ENCODE data around the gene APBB2.

APBB2 gene

DNA sequence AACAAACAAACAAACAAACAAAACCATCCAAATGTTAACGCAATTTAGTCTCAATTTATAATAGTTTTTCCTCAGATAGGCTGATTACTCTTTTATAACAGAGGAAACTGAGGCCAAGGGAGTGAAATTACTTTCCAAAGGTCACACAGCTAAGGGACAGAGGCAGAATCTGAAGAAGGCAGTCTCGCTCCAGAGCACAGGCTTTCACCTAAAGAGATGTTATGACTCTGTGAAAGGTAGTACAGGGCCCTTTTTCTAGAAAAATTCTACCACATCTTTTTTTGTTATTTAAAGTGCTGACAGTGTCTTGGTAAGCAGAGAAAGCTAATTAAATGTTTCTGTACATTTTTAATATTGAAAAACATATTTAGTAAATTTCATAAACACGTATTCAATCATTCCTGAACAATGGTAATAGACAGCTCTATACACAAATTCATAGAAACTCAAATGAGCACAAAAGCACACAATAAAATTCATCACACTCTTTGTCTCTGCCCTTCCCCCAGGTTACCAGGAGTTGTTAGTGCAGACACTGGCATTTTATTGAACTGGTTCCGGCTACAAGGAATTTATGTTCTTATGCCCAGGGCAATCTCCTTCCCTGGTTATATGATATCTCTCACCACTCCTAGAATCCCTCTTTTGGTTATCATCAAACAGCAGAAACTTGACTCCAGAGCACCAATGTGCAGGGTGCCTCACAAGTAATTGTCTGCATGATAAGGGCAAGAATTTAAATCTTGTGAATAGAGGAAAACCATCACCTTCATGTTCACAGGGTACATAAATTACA lies 7.7 kb upstream of the APBB2 start:
- H3K27ac Mint-ChIP-seq: no peak overlapping the region
- H3K36me3 Mint-ChIP-seq: no peaks in the 10 kb centered on the region

GRCh38 chr4:41219421-41219950 lies 5.1 kb upstream of the APBB2 start:
- Mint-ChIP-seq H3K27ac (no peak overlapping the region), H3K36me3 (no peaks in the 10 kb centered on the region), H3K9me3 (no peaks in the 10 kb centered on the region), H3K4me3 (no peak overlapping the region), H3K4me1 (peaks cover 6% of the 10 kb centered on the region)
- ATAC-seq (no peak), DNase-seq (ENCODE audit: low spot score in 2 of 2) (no peak)

More for the DNA sequence above, 7.7 kb upstream of the APBB2 start:
- H3K9me3 Mint-ChIP-seq: no peaks in the 10 kb centered on the region
- DNase-seq (ENCODE audit: low spot score in 2 of 2) (no peak), ATAC-seq (no peak)
- H3K4me3 Mint-ChIP-seq: no peak overlapping the region
- H3K4me1 Mint-ChIP-seq: no peaks in the 10 kb centered on the region

DNA sequence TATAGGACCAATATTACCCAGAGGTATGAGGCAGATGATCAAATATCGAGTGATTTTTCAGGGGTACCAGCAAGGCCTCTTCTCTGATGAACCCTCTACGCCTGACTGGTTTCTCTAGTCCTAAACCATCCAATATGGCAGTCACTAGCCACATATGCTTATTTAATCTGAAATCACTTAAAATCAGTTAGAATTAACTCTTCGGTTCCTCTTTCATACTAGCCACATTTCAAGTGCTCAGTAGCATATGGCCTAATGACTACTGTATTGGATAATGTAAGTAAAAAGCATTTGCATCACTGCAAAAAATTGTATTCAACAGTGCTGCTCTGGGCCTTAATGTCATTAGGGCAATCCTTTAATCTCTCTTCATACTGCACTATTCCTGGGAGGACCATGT lies 4.4 kb upstream of the APBB2 start:
- no peak overlapping the region for H3K4me3 Mint-ChIP-seq
- H3K9me3 Mint-ChIP-seq: no peaks in the 10 kb centered on the region
- H3K4me1 Mint-ChIP-seq: peaks cover 6% of the 10 kb centered on the region
- H3K27ac Mint-ChIP-seq: no peak overlapping the region
- no peak for DNase-seq (ENCODE audit: low spot score in 2 of 2)
- no peaks in the 10 kb centered on the region for H3K36me3 Mint-ChIP-seq
- no peak for ATAC-seq

DNA sequence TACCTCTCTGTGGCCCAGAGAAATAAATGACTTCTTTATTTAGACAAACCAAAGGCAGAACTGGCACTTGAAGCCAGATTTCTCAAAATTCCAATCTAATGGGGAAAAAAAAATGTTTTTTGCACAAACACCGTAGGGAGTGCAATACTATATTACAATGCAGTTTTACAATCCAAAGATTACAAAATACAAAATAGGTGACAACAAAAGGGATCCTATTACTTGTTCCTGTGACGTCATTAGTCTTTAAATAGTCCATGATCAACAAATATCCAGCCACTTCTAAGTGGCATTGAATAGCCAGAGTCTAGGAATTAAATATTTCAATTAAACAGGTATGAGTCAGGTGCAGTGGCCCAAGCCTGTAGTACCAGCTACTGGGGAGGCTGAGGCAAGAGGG lies 3.0 kb upstream of the APBB2 start:
- H3K4me1 Mint-ChIP-seq: peaks cover 6% of the 10 kb centered on the region
- no peaks in the 10 kb centered on the region for H3K9me3 Mint-ChIP-seq
- DNase-seq (ENCODE audit: low spot score in 2 of 2) (no peak), ATAC-seq (no peak)
- H3K36me3 Mint-ChIP-seq: no peaks in the 10 kb centered on the region
- no peak overlapping the region for H3K27ac Mint-ChIP-seq
- no peak overlapping the region for H3K4me3 Mint-ChIP-seq

- Mint-ChIP-seq H3K36me3 (no peaks in the 10 kb centered on the region), H3K9me3 (no peaks in the 10 kb centered on the region), H3K4me3 (peak overlapping the region; percentile 38), H3K4me1 (peaks cover 6% of the 10 kb centered on the region), H3K27ac (no peak overlapping the region)
- no peak for ATAC-seq
- DNase-seq (ENCODE audit: low spot score in 2 of 2): no peak
Measured at GRCh38 chr4:41217020-41217333, 2.6 kb upstream of the APBB2 start.

GRCh38 chr4:41216294-41217019 lies 2.1 kb upstream of the APBB2 start:
- H3K4me3 Mint-ChIP-seq: peak overlapping the region; percentile 38
- peak; percentile 44 for ATAC-seq
- H3K4me1 Mint-ChIP-seq: peaks cover 6% of the 10 kb centered on the region

DNA sequence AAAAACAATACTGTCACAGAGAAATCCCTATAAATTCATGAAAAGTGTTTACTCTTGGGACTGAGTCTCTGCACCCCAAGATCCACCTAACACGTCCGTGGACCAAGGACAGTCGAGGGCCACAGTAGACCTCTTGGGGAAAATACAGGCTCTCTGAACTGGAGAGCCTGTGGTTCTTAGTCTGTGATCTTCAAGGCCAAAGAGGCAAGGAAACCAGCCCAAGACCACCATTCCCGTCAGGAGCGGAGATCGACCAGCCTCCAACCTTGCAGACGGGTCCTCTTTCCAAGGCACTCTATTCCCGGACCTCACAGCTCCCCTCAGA lies 1.6 kb upstream of the APBB2 start:
- DNase-seq (ENCODE audit: low spot score in 2 of 2) (peak in 1 of 2 donors; percentile 58), ATAC-seq (no peak)
- Mint-ChIP-seq H3K4me1 (peaks cover 6% of the 10 kb centered on the region), H3K9me3 (no peaks in the 10 kb centered on the region), H3K4me3 (peak overlapping the region; percentile 15), H3K36me3 (no peaks in the 10 kb centered on the region), H3K27ac (no peak overlapping the region)

More at GRCh38 chr4:41216294-41217019, 2.1 kb upstream of the APBB2 start:
- DNase-seq (ENCODE audit: low spot score in 2 of 2): peak in 1 of 2 donors; percentile 67
- Mint-ChIP-seq H3K27ac (no peak overlapping the region), H3K36me3 (no peaks in the 10 kb centered on the region), H3K9me3 (no peaks in the 10 kb centered on the region)

GRCh38 chr4:41215155-41215554 lies 813 bp upstream of the APBB2 start:
- Mint-ChIP-seq H3K36me3 (no peaks in the 10 kb centered on the region), H3K27ac (no peak overlapping the region), H3K9me3 (no peaks in the 10 kb centered on the region), H3K4me1 (peaks cover 6% of the 10 kb centered on the region), H3K4me3 (no peak overlapping the region)
- no peak for ATAC-seq
- no peak for DNase-seq (ENCODE audit: low spot score in 2 of 2)

GRCh38 chr4:41214825-41215146 lies 444 bp upstream of the APBB2 start:
- DNase-seq (ENCODE audit: low spot score in 2 of 2): no peak
- Mint-ChIP-seq H3K4me1 (peaks cover 6% of the 10 kb centered on the region), H3K4me3 (peak overlapping the region; percentile 38), H3K27ac (no peak overlapping the region), H3K9me3 (no peaks in the 10 kb centered on the region), H3K36me3 (no peaks in the 10 kb centered on the region)
- ATAC-seq: no peak

- ATAC-seq: no peak
- no peak for DNase-seq (ENCODE audit: low spot score in 2 of 2)
- H3K36me3 Mint-ChIP-seq: no peaks in the 10 kb centered on the region
- H3K9me3 Mint-ChIP-seq: no peaks in the 10 kb centered on the region
- H3K4me1 Mint-ChIP-seq: peaks cover 6% of the 10 kb centered on the region
- no peak overlapping the region for H3K27ac Mint-ChIP-seq
- peak overlapping the region; percentile 38 for H3K4me3 Mint-ChIP-seq
Measured at GRCh38 chr4:41213625-41214135, 662 bp downstream of the APBB2 start.

DNA sequence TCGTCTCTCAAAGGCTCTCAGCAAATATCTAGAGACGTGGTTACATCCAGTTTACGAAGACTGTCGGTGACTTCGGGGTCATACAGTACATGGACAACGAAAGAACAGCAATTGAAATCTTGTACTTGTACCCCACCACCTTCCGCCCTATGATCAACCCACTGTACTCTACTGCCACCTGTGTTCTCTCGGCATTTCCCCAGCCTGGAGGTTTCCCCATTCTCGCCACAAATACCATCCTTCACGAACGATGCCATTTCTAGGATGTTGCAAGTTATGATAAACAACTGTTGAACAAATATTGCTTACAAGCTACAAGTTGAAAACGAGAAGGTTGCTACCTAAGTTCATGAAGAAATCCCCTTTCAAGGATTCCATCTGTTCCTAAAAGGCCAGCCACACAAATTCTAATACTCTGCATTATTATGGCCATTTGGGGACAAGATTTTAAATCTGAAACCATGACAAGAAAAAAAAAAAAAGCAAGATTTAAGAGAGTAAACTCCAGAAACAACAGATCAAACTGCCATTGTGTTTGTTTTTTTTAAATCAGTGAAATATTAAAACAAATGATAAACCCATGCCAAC lies 1.6 kb downstream of the APBB2 start:
- no peaks in the 10 kb centered on the region for H3K36me3 Mint-ChIP-seq
- no peak overlapping the region for H3K4me3 Mint-ChIP-seq
- ATAC-seq: no peak
- H3K9me3 Mint-ChIP-seq: no peaks in the 10 kb centered on the region
- H3K27ac Mint-ChIP-seq: no peak overlapping the region
- peaks cover 6% of the 10 kb centered on the region for H3K4me1 Mint-ChIP-seq
- no peak for DNase-seq (ENCODE audit: low spot score in 2 of 2)

DNA sequence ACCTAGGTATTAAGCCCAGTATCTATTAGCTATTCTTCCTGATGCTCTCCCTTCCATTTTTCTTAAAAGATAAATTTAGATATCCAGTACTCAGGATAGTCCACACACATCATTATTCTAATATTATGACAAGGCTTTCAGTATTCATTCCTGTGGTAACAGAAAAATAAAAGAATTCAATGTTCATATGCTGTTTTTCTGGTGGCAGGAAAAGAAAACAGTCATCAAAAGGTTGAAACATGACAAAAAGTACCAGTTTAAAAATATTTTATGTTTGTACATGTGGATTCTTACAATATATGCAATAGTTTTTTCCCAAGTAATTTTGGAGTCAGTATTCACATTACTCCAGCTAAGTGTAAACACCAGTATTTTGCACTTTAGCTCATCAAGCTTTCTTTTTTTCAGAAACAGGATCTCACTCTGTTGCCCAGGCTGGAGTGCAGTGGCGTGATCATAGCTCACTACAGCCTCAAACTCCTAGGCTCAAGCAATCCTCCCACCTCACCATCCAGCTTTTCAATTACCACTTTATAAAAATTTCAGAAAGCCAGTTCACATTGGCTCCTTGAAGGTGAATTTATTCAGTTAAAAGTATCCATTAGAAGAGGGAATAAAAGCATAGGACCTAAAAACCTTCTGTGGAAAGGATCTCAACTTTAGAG lies 2.3 kb downstream of the APBB2 start:
- Mint-ChIP-seq H3K4me1 (peaks cover 6% of the 10 kb centered on the region), H3K4me3 (no peak overlapping the region), H3K36me3 (no peaks in the 10 kb centered on the region), H3K27ac (no peak overlapping the region), H3K9me3 (no peaks in the 10 kb centered on the region)
- ATAC-seq: no peak
- no peak for DNase-seq (ENCODE audit: low spot score in 2 of 2)

DNA sequence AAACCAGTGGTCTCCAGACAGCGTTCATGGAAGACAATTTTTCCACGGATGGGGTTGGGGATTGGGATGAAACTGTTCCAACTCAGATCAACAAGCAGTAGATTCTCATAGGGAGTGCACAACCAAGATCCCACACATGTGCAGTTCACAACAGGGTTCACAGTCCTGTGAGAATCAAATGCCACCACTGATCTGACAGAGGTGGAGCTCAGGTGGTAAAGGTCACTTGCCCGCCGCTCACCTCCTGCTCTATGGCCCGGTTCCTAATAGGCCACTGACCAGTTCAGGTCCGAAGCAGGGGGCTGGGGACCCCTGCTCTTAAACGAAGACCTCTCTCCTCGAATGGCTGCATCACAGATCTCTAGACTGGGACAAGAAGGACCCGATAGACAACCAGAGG lies 4.4 kb downstream of the APBB2 start:
- H3K27ac Mint-ChIP-seq: no peak overlapping the region
- H3K36me3 Mint-ChIP-seq: no peaks in the 10 kb centered on the region
- H3K4me3 Mint-ChIP-seq: no peak overlapping the region
- H3K4me1 Mint-ChIP-seq: no peaks in the 10 kb centered on the region
- ATAC-seq (no peak), DNase-seq (ENCODE audit: low spot score in 2 of 2) (no peak)
- no peaks in the 10 kb centered on the region for H3K9me3 Mint-ChIP-seq

DNA sequence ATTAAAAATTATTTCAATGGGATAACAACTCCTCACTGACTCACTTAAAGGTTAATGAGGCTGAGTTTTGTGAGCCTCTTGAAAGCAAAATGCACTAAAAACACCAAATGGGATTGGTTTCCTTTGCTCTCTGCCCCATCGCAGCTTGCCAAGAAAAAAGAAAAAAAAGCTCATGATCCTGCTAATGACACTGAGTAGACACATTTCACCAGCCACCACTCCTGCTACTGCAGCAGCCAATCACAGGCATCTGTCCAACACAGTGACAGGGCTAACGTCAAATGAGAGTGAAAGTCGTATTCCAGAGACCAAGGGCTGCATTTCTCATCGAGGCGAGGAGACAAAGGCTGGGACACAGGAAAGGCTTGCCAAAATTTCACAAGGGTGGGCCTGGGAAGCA lies 5.2 kb downstream of the APBB2 start:
- no peak for ATAC-seq
- H3K4me1 Mint-ChIP-seq: no peaks in the 10 kb centered on the region
- H3K36me3 Mint-ChIP-seq: no peaks in the 10 kb centered on the region
- DNase-seq (ENCODE audit: low spot score in 2 of 2): no peak
- H3K4me3 Mint-ChIP-seq: no peak overlapping the region
- no peak overlapping the region for H3K27ac Mint-ChIP-seq
- H3K9me3 Mint-ChIP-seq: no peaks in the 10 kb centered on the region

DNA sequence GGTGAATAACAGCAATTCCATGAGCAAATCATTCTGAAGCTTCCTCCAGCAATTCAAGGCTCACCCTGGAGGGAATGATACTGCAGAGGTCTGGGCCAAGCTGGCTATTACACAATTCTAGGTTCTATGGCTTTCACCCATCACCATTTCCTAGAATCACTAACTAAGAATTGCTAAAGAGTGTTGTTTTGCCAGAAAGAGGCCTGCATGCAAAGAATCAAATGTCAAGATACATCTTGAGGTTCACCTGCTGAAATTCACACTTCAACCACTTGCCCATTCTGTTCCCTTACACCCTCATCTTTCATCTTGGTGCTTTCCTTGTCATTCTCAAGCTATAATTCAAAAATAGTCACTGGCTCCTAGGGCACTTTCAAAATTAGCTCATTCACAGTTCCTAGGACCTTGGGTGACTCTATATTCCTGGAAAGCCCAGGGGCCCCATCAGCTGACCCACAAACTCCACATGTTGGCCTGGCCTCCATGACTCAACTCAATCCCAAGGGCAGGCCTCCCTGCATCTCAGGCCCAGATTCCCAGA lies 7.0 kb downstream of the APBB2 start:
- Mint-ChIP-seq H3K4me1 (no peaks in the 10 kb centered on the region), H3K4me3 (no peak overlapping the region), H3K27ac (no peak overlapping the region), H3K36me3 (no peaks in the 10 kb centered on the region), H3K9me3 (no peaks in the 10 kb centered on the region)
- DNase-seq (ENCODE audit: low spot score in 2 of 2) (no peak), ATAC-seq (peak; percentile 28)
